Measurements from ENCODE around the gene TP53BP2.
"Not testable (repeated sequence)": the region's sequence is repeated elsewhere in the genome, so short reads cannot be mapped to it uniquely, and the experiment has no call there.

TP53BP2 gene

DNA sequence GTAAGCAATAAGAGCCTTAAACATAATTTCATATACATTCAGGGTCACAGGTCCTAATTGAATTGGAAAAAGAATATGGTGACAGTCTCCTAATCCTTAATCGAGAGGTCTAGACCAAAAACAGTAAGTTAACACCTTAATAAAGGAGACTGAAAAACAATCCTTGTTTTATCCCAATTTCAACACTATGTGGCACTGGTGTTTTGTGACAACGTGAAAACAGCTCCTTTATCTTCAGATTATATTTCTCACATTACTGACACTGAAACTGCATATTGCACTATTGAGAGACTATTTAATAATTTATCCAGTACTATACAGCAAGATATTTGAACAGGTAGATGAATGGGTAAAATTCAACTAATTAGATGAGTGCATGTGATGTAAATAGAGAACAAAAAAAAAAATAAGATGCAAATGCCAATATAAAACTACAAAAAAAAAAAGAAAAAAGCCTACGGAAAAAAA lies 34.1 kb downstream of the TP53BP2 start:
- TF ChIP-seq, protein P1, sequence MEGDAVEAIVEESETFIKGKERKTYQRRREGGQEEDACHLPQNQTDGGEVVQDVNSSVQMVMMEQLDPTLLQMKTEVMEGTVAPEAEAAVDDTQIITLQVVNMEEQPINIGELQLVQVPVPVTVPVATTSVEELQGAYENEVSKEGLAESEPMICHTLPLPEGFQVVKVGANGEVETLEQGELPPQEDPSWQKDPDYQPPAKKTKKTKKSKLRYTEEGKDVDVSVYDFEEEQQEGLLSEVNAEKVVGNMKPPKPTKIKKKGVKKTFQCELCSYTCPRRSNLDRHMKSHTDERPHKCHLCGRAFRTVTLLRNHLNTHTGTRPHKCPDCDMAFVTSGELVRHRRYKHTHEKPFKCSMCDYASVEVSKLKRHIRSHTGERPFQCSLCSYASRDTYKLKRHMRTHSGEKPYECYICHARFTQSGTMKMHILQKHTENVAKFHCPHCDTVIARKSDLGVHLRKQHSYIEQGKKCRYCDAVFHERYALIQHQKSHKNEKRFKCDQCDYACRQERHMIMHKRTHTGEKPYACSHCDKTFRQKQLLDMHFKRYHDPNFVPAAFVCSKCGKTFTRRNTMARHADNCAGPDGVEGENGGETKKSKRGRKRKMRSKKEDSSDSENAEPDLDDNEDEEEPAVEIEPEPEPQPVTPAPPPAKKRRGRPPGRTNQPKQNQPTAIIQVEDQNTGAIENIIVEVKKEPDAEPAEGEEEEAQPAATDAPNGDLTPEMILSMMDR (IDR thresholded peaks at IDR 0.05; ENCODE audit: insufficient read depth, low read length): peak; percentile 14
- no peak for TF ChIP-seq GABPA (IDR thresholded peaks at IDR 0.05; ENCODE audit: low read depth)
- DNase-seq (ENCODE audit: low read depth in 1 of 2, low spot score in 1 of 2): no peak
- Histone ChIP-seq H3K27ac (replicated peaks) (no peak overlapping the region), H3K27me3 (ENCODE audit: insufficient read depth, poor library complexity, severe bottlenecking) (no peaks in the 10 kb centered on the region), H3K4me3 (replicated peaks; ENCODE audit: insufficient read depth, low read length) (no peak overlapping the region)

GRCh38 chr1:223810586-223810985 lies 35.2 kb downstream of the TP53BP2 start:
- DNase-seq (ENCODE audit: low read depth in 1 of 2, low spot score in 1 of 2): no peak
- Histone ChIP-seq H3K27ac (replicated peaks) (no peak overlapping the region), H3K4me3 (replicated peaks; ENCODE audit: insufficient read depth, low read length) (no peak overlapping the region), H3K27me3 (ENCODE audit: insufficient read depth, poor library complexity, severe bottlenecking) (no peaks in the 10 kb centered on the region)
- TF ChIP-seq, protein P1 (IDR thresholded peaks at IDR 0.05; ENCODE audit: insufficient read depth, low read length): no peak
- TF ChIP-seq POLR2AphosphoS5 (IDR thresholded peaks at IDR 0.05; ENCODE audit: low read depth) (no peak), REST (IDR thresholded peaks at IDR 0.05; ENCODE audit: insufficient replicate concordance, low read depth) (no peak), SPI1 (IDR thresholded peaks at IDR 0.05; ENCODE audit: borderline replicate concordance, low read depth) (no peak), GABPA (IDR thresholded peaks at IDR 0.05; ENCODE audit: low read depth) (no peak)

DNA sequence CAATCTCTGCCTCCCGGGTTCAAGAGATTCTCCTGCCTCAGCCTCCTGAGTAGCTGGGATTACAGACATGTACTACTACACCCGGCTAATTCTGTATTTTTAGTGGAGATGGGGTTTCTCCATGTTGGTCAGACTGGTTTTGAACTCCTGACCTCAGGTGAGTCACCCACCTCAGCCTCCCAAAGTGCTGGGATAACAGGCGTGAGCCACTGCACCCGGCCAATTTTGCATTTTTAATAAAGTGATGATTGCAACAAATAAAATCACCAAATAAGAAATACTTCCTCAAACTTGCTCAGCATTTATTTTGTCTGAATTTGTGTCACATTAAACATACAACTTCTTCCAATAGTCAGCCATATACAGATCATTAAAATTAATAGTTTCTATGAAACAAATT lies 35.8 kb downstream of the TP53BP2 start:
- DNase-seq (ENCODE audit: low read depth in 1 of 2, low spot score in 1 of 2); H3K27ac ChIP-seq (replicated peaks); H3K4me3 ChIP-seq (replicated peaks; ENCODE audit: insufficient read depth, low read length); H3K27me3 ChIP-seq (ENCODE audit: insufficient read depth, poor library complexity, severe bottlenecking): not testable (repeated sequence)

GRCh38 chr1:223803211-223803610 lies 42.5 kb downstream of the TP53BP2 start:
- H3K27ac ChIP-seq (replicated peaks): no peak overlapping the region
- H3K4me3 ChIP-seq (replicated peaks; ENCODE audit: insufficient read depth, low read length): no peak overlapping the region
- H3K27me3 ChIP-seq (ENCODE audit: insufficient read depth, poor library complexity, severe bottlenecking): no peaks in the 10 kb centered on the region
- TF ChIP-seq REST (IDR thresholded peaks at IDR 0.05; ENCODE audit: insufficient replicate concordance, low read depth): no peak
- TF ChIP-seq, protein P1 (IDR thresholded peaks at IDR 0.05; ENCODE audit: insufficient read depth, low read length): no peak
- TF ChIP-seq GABPA (IDR thresholded peaks at IDR 0.05; ENCODE audit: low read depth): no peak
- TF ChIP-seq POLR2AphosphoS5 (IDR thresholded peaks at IDR 0.05; ENCODE audit: low read depth): no peak
- TF ChIP-seq SPI1 (IDR thresholded peaks at IDR 0.05; ENCODE audit: borderline replicate concordance, low read depth): no peak
- DNase-seq (ENCODE audit: low read depth in 1 of 2, low spot score in 1 of 2): no peak
